ENCODE data around the gene DPP7.

The DPP7 gene

GRCh38 chr9:137111788-137112563 is 2.6 kb downstream of the DPP7 start:
- no peak for DNase-seq (ENCODE audit: low read depth)

DNA sequence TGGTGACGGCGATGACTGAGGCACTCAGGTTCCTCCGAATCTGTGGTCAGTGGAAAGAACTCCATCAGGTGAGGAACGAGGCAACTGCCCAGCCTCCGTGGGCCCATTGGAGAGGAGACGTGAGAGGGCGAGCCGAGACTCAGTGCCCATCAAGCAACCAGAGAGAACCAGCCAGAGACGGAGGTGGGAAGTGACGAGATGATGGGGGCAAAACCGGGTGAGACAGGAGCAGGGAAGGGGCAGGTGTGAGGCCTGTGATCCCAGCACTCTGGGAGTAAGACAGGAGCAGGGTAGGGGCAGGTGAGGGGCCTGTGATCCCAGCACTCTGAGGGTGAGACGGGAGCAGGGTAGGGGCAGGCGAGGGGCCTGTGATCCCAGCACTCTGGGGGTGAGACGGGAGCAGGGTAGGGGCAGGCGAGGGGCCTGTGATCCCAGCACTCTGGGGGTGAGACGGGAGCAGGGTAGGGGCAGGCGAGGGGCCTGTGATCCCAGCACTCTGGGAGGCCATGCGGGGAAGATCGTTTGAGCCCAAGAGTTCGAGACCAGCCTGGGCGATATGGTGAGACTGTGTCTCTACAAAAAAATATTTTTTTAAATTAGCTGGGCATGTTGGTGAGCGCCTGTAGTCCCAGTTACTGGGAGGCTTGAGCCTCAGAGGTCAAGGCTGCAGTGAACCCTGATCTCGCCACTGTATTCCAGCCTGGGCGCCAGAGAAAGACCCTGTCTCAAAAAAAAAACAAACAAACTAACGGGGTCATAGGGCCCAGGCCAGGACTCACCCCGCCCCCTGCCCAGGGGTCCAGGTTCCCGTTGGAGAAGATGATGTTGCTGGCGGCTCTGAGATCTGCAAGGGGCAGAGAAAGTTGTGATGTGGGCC is 3.4 kb downstream of the DPP7 start:
- no peak for DNase-seq (ENCODE audit: low read depth)

DNA sequence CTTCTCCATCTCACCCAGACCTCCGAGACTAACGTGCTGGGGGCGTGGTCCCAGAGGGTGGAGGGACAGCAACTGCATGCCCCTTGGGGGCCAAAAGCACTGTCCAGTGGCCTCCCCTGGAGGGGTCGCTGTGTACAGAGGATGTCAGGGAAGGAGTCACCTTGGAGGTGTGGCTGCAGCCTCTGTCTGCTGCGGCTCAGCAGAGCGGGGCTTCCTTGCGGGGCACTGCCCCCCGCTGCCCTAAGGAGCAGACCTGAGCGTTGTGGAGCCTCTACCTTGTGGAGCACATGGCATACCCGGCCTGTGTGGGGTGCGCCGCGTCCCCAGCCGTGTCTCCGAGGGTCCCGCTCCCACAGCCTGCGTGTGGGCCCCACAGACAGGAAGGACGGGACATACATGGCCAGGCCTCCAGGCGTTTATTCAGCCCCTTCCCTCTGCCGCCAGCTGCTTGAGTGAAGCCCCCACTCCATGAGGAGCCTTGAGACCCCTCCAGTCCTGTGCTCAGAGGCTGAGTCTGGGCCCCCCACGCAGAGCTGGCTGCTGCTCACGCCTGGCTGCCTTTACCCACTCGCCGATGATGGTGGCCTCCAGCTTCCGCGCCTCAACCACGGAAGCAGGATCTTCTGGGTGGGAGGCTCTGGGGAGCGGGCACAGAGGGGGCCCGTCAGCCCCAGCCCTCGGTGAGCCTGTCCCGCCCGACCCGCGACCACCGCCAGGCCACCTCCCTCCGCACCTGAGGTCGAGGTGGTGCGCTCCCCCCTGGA is 4.2 kb downstream of the DPP7 start:
- no peak for DNase-seq (ENCODE audit: low read depth)

GRCh38 chr9:137109250-137110146 is 5.0 kb downstream of the DPP7 start:
- no peak for DNase-seq (ENCODE audit: low read depth)

DNA sequence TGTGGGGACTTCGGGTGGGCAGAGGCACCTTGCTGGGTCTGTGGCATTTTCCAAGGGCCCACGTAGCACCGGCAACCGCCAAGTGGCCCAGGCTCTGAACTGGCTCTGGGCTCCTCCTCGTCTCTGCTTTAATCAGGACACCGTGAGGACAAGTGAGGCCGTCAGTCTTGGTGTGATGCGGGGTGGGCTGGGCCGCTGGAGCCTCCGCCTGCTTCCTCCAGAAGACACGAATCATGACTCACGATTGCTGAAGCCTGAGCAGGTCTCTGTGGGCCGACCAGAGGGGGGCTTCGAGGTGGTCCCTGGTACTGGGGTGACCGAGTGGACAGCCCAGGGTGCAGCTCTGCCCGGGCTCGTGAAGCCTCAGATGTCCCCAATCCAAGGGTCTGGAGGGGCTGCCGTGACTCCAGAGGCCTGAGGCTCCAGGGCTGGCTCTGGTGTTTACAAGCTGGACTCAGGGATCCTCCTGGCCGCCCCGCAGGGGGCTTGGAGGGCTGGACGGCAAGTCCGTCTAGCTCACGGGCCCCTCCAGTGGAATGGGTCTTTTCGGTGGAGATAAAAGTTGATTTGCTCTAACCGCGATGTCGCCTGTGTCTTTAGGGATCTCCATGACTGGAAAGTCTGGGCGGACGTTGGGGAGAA is 5.8 kb downstream of the DPP7 start:
- DNase-seq (ENCODE audit: low read depth): no peak

DNA sequence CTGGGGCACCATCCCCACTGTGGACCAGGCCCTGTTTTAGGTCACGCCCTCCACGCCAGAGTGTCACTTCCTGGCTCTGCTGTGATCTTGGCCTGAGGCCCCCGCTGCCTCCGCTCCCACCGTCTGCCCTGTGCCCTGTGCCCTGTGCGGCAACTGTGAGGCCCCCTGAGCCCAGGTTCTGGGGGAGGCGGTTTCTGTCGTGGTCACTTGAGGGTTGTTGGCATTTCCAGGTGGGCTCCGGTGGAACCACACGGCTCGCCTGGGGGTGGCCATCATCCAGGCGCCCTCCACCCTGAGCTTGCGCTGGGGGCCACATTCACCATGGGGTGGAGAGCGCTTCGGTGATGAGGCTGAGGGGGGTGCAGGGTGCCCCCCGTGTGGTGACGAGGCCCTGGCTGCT is 6.6 kb downstream of the DPP7 start:
- DNase-seq (ENCODE audit: low read depth): no peak

- DNase-seq (ENCODE audit: low read depth): no peak
These were observed 7.1 kb downstream of the DPP7 start for GRCh38 chr9:137107312-137107921.

DNA sequence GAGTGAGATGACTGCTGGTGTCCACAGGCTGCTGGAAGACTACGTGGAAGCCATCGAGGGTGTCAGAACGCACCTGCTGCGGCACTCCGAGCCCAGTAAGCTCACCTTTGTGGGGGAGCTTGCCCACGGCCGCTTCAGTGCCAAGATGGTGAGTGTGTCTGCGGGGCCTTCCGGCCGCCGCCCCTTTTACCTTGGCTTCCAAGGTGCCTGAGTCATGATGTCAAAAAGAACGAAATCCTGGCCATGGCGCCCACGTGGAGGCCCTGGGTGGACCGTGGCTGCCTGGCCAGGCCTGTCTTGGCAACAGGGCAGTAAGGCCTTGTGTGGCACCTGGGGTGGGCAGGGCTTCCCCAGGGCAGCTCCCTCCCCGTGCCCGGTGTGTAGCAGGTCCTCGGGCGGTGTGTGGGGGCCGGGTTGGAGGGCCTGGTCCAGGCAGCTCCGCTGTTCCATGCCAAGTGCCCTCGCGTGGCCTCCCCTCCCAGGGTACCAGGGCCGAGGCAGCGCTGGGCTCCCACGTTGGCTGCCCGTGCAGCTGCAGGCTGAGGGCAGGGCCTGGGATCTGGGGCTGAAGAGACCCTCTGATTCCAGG is 7.8 kb downstream of the DPP7 start:
- DNase-seq (ENCODE audit: low read depth): no peak

DNA sequence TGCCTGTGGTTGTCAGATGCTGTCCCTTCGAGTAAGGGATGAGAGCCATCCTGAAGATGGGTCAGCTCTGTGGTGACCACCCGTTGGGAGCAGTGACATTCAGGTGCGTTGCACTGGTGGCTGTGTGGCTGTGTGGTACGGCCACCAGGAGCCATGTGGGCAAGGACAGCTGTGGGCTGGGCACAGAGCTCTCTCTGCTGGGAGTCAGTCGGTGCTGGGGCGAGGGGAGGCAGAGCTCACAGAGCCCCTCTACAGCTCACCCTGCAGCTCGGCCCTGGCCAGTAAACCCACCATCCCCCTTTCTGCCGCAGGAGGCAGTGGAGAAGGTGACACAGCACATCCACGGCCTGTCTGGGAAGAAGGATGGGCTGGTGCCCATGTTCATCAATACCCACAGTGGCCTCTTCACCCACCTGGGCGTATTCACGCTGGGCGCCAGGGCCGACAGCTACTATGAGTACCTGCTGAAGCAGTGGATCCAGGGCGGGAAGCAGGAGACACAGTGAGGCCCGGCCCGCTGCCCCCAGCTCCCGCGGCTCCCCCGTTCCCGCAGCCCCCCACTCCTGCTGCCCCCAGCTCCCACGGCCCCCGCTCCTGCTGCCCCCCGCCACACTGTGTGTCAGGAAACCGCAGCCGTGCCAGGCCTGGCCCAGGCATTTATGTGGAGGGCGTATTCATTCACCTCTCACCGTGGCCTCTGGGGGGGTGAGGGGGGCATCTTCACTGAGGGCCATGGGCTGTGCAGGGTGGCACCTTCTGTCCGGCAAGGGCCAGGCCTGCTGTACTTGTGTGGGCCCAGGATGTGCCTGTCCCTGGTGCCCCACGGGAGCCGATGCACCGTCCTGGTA is 8.5 kb downstream of the DPP7 start:
- DNase-seq (ENCODE audit: low read depth): no peak

DNA sequence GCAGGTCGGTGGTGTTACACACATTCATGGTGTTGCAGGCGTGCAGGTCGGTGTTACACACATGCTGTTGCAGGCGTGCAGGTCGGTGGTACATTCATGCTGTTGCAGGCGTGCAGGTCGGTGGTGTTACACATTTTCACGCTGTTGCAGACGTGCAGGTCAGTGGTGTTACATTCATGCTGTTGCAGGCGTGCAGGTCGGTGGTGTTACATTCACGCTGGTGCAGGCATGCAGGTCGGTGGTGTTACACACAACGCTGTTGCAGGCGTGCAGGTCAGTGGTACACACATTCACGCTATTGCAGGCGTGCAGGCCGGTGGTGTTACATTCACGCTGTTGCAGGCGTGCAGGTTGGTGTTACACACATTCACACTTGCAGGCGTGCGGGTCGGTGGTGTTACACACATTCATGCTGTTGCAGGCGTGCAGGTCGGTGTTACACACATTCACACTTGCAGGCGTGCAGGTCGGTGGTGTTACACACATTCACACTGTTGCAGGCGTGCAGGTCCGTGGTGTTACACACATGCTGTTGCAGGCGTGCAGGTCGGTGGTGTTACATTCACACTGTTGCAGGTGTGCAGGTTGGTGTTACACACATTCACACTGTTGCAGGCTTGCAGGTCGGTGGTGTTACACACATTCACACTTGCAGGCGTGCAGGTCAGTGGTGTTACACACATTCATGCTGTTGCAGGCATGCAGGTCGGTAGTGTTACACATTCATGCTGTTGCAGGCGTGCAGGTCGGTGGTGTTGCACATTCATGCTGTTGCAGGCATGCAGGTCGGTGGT is 11.1 kb downstream of the DPP7 start:
- DNase-seq (ENCODE audit: low read depth): no peak

DNA sequence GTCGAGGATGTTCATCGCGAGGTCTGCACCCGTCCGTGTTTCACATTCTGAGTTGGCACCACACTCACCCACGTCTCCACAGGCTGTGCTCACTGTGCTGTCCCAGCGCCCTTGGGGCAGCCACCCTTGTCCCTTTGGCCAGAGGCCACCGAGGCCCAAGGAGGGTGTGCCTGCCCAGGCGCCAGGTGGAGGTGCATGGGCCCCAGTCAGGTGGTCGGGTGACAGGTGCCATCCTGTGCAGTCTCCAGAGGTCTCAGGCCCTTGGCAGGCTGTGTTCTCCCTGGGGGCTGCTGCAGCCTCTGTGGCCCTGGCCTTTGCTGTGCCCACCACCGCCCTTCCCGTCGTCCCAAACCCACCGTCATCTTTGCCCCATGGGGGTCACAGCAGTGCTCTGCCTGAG is 15.3 kb downstream of the DPP7 start:
- DNase-seq (ENCODE audit: low read depth): no peak

GRCh38 chr9:137097761-137098462 is 16.6 kb downstream of the DPP7 start:
- no peak for DNase-seq (ENCODE audit: low read depth)

GRCh38 chr9:137096785-137097546 is 17.6 kb downstream of the DPP7 start:
- DNase-seq (ENCODE audit: low read depth): no peak

GRCh38 chr9:137095664-137096517 is 18.6 kb downstream of the DPP7 start:
- DNase-seq (ENCODE audit: low read depth): no peak

GRCh38 chr9:137089232-137089947 is 25.1 kb downstream of the DPP7 start:
- DNase-seq (ENCODE audit: low read depth): no peak
